Upper lobe of right lung (tissue), 1 donor: ENCODE results near the gene PCBD2. TPM values are rescaled to one million over a fixed set of nuclear protein-coding genes. Genes with fewer than 3 reads are reported as not detected.
"Not testable (repeated sequence)": the region's sequence is repeated elsewhere in the genome, so short reads cannot be mapped to it uniquely, and the experiment has no call there.

ENCODE experiments used
- ATAC-seq: fragments of 200-7000 bp; cut with Tn5 transposase; one replicate; pipeline ENCODE4 v1.9.1; 2020; ENCODE audit warnings: mild to moderate bottlenecking, moderate library complexity
- DNase-seq: peaks from one replicate; pipeline ENCODE4 v3.0.0-alpha.2; 2020
- H3K27ac ChIP-seq: fragments of 200-600 bp; one replicate; pipeline ENCODE4 v1.8.0; 2022
- H3K27me3 ChIP-seq: fragments of 200-600 bp; one replicate; pipeline ENCODE4 v1.8.0; 2022; ENCODE audit warnings: mild to moderate bottlenecking
- H3K36me3 ChIP-seq: fragments of 200-600 bp; one replicate; pipeline ENCODE4 v1.8.0; 2022
- H3K4me1 ChIP-seq: fragments of 200-600 bp; one replicate; pipeline ENCODE4 v1.8.0; 2022
- H3K4me3 ChIP-seq: fragments of 200-600 bp; one replicate; pipeline ENCODE4 v1.8.0; 2022; ENCODE audit warnings: mild to moderate bottlenecking
- H3K9me3 ChIP-seq: fragments of 200-600 bp; one replicate; pipeline ENCODE4 v1.8.0; 2022
- intact Hi-C: fragments of 100-400 bp; cut with DNase I; formaldehyde crosslinking; loops from one replicate; pipeline ENCODE4 v1.11.0; 2022
- total RNA-seq: library from RNA; stranded (reverse); fragmentation: NEBNext Ultra II Directional; extraction: Animal tissue kit (Norgen Biotek cat#: 25700); gene quantifications from one replicate; pipeline ENCODE4 v1.2.1, GENCODE V29; 2021
- TF ChIP-seq, protein P1 (sequence below): fragments of 200-600 bp; IDR thresholded peaks from one replicate; pipeline ENCODE4 v1.8.0; 2022; ENCODE audit warnings: antibody characterized with exemption
- donor health status: DM: no; HTN: yes; CAD: no; lungs with severe emphysema.

Gene PCBD2
- total RNA-seq, 1 donor from 2014 or later: 11.2 TPM

DNA sequence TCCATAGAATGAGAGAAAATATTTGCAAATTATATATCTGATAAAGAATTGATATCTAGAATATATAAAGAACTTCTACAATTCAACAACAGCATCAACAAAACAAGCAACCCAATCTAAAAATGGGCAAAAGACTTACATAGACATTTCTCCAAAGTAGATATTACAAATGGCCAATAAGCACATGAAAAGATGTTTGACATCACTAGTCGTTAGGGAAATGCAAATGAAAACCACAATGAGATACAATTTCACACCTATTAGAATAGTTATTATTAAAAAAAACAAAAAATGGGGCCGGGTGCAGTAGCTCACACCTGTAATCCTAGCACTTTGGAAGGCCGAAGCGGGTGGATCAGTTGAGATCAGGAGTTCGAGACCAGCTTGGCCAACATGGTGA, 87.2 kb downstream of the PCBD2 start:
- H3K27me3 ChIP-seq: no peaks in the 10 kb centered on the region

GRCh38 chr5:134993161-134993560, 88.2 kb downstream of the PCBD2 start:
- no peaks in the 10 kb centered on the region for H3K4me1 ChIP-seq
- no peak overlapping the region for H3K4me3 ChIP-seq
- no peak overlapping the region for H3K27ac ChIP-seq
- no peaks in the 10 kb centered on the region for H3K27me3 ChIP-seq
- no peaks in the 10 kb centered on the region for H3K36me3 ChIP-seq
- TF ChIP-seq, protein P1, sequence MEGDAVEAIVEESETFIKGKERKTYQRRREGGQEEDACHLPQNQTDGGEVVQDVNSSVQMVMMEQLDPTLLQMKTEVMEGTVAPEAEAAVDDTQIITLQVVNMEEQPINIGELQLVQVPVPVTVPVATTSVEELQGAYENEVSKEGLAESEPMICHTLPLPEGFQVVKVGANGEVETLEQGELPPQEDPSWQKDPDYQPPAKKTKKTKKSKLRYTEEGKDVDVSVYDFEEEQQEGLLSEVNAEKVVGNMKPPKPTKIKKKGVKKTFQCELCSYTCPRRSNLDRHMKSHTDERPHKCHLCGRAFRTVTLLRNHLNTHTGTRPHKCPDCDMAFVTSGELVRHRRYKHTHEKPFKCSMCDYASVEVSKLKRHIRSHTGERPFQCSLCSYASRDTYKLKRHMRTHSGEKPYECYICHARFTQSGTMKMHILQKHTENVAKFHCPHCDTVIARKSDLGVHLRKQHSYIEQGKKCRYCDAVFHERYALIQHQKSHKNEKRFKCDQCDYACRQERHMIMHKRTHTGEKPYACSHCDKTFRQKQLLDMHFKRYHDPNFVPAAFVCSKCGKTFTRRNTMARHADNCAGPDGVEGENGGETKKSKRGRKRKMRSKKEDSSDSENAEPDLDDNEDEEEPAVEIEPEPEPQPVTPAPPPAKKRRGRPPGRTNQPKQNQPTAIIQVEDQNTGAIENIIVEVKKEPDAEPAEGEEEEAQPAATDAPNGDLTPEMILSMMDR: no peak
- no peak for DNase-seq
- no peaks in the 10 kb centered on the region for H3K9me3 ChIP-seq
- ATAC-seq: no peak
- intact Hi-C loops: no loop called here

More for the DNA sequence above, 87.2 kb downstream of the PCBD2 start:
- H3K4me3 ChIP-seq: no peak overlapping the region
- intact Hi-C loops: no loop called here
- DNase-seq (no peak), ATAC-seq (no peak)
- no peaks in the 10 kb centered on the region for H3K9me3 ChIP-seq
- TF ChIP-seq, protein P1: no peak
- H3K27ac ChIP-seq: no peak overlapping the region
- H3K4me1 ChIP-seq: no peaks in the 10 kb centered on the region
- H3K36me3 ChIP-seq: no peaks in the 10 kb centered on the region

DNA sequence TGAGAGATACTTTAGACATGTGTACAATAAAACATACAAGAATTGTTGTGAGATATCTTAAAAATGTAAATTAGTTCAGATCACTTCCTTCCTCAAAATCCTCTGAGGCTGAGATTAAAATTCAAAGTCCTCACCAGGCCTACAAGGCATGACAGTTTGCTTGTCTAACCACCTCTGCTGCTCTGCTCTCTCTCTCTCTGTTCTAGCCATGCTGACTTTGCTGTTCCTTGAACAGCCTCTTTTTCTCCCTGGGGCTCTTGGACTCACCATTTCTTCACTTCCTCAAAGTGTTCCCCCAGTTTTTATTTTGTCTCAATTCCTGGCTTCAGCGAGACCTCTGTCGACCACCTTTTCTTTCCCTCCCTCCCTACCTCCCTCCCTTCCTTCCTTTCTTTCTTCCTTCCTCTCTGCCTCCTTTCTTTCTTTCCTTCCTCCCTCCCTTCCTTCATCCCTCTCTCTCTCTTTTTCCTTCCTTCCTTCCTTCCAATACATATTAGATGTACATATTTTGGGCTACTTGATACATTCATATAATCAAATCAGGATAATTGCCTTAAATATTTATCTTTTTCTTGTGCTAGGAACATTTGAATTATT, 89.7 kb downstream of the PCBD2 start:
- H3K27me3 ChIP-seq: no peaks in the 10 kb centered on the region
- no peak overlapping the region for H3K4me3 ChIP-seq
- no peak overlapping the region for H3K27ac ChIP-seq
- DNase-seq (no peak), ATAC-seq (no peak)
- no peaks in the 10 kb centered on the region for H3K36me3 ChIP-seq
- TF ChIP-seq, protein P1: no peak
- intact Hi-C loops: no loop called here
- H3K9me3 ChIP-seq: no peaks in the 10 kb centered on the region
- H3K4me1 ChIP-seq: no peaks in the 10 kb centered on the region

GRCh38 chr5:134995850-134996402, 91.0 kb downstream of the PCBD2 start:
- no peak overlapping the region for H3K4me3 ChIP-seq
- DNase-seq (no peak), ATAC-seq (peak; percentile 25)
- H3K27ac ChIP-seq: no peak overlapping the region
- intact Hi-C loops: no loop called here
- H3K27me3 ChIP-seq: no peaks in the 10 kb centered on the region
- TF ChIP-seq, protein P1: no peak
- H3K4me1 ChIP-seq: no peaks in the 10 kb centered on the region
- no peaks in the 10 kb centered on the region for H3K9me3 ChIP-seq
- H3K36me3 ChIP-seq: no peaks in the 10 kb centered on the region

GRCh38 chr5:134997015-134997414, 92.1 kb downstream of the PCBD2 start:
- no peaks in the 10 kb centered on the region for H3K4me1 ChIP-seq
- H3K27ac ChIP-seq: no peak overlapping the region
- no peaks in the 10 kb centered on the region for H3K36me3 ChIP-seq
- H3K4me3 ChIP-seq: no peak overlapping the region
- intact Hi-C loops: no loop called here
- DNase-seq (no peak), ATAC-seq (peak; percentile 41)
- H3K27me3 ChIP-seq: no peaks in the 10 kb centered on the region
- TF ChIP-seq, protein P1: no peak
- H3K9me3 ChIP-seq: no peaks in the 10 kb centered on the region

DNA sequence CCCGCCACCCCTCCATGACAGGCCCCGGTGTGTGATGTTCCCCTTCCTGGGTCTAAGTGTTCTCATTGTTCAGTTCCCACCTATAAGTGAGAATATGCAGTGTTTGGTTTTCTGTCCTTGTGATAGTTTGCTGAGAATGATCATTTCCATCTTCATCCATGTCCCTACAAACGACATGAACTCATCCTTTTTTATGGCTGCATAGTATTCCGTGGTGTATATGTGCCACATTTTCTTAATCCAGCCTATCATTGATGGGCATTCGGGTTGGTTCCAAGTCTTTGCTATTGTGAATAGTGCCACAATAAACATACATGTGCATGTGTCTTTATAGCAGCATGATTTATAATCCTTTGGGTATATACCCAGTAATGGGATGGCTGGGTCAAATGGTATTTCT, 93.1 kb downstream of the PCBD2 start:
- DNase-seq, H3K4me3 ChIP-seq, ATAC-seq, H3K27ac ChIP-seq, H3K36me3 ChIP-seq, H3K9me3 ChIP-seq, H3K27me3 ChIP-seq, intact Hi-C loops, H3K4me1 ChIP-seq: not testable (repeated sequence)
